ENCODE measurements around the gene RGS14. TPM values are rescaled to one million over a fixed set of nuclear protein-coding genes. Genes with fewer than 3 reads are reported as not detected.
A peak's percentile ranks its signal among the peaks of the same experiment; 100 is the strongest.

RGS14 gene
- total RNA-seq, 3 donors from 2014 or later: 11.1 to 15.2 (median 11.7) TPM

GRCh38 chr5:177378884-177379883, 21.5 kb downstream of the RGS14 start:
- TF ChIP-seq CTCF (IDR thresholded peaks at IDR 0.05): no peak
- no peak overlapping the region for H3K4me3 ChIP-seq
- ATAC-seq (peak; percentile 38), DNase-seq (no peak)
- no peaks in the 10 kb centered on the region for H3K4me1 ChIP-seq (ENCODE audit: low read depth)
- intact Hi-C loops (cut with DNase I, micrococcal nuclease): no loop called here
- no peaks in the 10 kb centered on the region for H3K9me3 ChIP-seq
- no peaks in the 10 kb centered on the region for H3K36me3 ChIP-seq (ENCODE audit: low read depth)

DNA sequence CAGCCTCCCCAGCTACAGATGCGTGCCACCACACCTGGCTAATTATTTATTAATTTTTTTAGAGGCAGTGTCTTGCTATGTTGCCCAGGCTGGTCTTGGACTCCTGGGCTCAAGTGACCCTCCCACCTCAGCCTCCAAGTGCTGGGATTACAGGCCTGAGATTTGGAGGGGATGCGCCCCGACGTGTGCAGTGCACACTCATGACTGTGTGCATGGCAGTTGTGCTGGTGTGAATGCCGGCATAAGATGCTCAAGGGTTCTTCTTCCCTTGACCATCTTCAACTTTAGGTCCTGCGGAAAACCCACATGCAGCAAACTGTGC, 23.0 kb downstream of the RGS14 start:
- no peak for TF ChIP-seq CTCF (IDR thresholded peaks at IDR 0.05)
- intact Hi-C loops (cut with DNase I, micrococcal nuclease): no loop called here
- Histone ChIP-seq H3K36me3 (ENCODE audit: low read depth) (no peaks in the 10 kb centered on the region), H3K9me3 (no peaks in the 10 kb centered on the region), H3K4me3 (no peak overlapping the region), H3K4me1 (ENCODE audit: low read depth) (no peaks in the 10 kb centered on the region)
- ATAC-seq: no peak
- no peak for DNase-seq

DNA sequence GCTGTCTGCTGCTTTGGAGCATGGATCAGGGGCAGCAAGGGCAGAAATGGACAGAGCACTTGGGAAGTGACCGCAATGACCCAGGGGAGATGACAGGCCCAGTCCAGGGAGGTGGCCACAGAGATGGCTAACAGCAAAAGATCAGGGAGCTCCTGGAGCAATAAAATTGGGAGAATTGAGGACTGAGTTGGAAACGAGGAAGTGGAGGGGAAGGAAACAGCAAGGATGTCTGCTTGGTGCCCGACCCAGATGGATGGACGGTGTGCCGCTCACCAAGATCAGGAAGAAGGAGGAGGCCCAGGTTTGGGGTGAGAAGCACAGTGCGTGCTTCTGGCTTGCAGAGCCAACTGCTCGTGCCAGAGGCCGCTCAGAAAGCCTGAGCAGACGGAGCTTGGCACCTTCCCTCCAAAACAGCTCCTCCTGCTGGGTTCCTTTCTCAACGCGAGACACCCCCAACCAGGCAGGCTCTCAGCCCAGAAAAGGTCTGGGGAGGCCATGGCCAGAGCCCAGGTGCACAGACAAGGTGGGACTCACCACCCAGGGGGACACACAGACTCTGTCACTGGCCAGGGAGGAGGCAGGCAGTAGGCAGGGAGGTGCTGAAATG, 24.8 kb downstream of the RGS14 start:
- no peaks in the 10 kb centered on the region for H3K36me3 ChIP-seq (ENCODE audit: low read depth)
- no peaks in the 10 kb centered on the region for H3K9me3 ChIP-seq
- intact Hi-C loops (cut with DNase I, micrococcal nuclease): no loop called here
- ATAC-seq (peak; percentile 54), DNase-seq (no peak)
- H3K4me3 ChIP-seq: no peak overlapping the region
- H3K4me1 ChIP-seq (ENCODE audit: low read depth): no peaks in the 10 kb centered on the region
- TF ChIP-seq CTCF (IDR thresholded peaks at IDR 0.05): no peak

DNA sequence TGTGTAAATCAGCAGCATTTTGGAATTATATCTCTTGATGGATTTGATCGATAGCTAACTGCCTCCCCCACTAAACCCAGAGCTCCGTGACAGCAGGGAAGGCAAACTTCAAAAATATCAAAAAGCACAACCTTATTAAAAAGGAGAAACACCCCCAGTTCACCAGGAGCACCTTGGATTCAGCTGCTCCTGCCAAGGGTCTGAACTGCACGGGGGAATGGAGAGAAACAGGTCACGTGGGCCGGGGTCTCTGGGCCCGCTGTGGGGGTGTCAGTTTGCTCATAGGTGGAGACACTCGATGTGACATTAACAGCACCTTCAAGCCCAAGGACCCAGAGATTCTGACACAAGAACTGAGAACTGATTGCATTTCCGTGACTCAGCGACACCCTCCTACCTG, 25.5 kb downstream of the RGS14 start:
- ATAC-seq (no peak), DNase-seq (no peak)
- no peak for TF ChIP-seq CTCF (IDR thresholded peaks at IDR 0.05)
- intact Hi-C loops (cut with DNase I, micrococcal nuclease): no loop called here
- no peak overlapping the region for H3K4me3 ChIP-seq
- no peaks in the 10 kb centered on the region for H3K4me1 ChIP-seq (ENCODE audit: low read depth)
- no peaks in the 10 kb centered on the region for H3K36me3 ChIP-seq (ENCODE audit: low read depth)
- H3K9me3 ChIP-seq: no peaks in the 10 kb centered on the region

DNA sequence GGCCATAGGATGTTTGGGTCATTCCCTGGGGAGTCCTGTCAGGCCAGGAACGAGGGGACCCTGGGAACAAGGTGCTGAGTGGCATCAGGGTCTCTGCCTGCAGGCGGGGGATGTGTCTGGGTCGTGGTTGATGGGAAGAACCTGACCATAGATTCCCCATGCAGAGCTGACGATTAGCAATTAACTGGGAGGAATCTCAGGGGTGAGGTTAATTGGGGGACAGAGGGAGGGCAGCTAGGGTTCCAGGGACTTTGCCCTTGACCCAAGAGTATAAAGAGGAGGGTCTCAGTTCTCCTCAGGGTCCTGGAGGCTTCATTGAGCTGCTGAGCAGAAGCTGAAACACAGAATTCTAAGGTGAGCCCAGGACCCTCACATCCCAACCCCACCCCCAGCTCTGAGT, 26.4 kb downstream of the RGS14 start, which contains the start of gene SLC34A1:
SLC34A1 (plus strand) TSS at position 301 of the 400 bp plus-strand sequence. CDS start 1,308 bp downstream, outside the sequence.
- H3K4me3 ChIP-seq: no peak within 1 kb of the TSS
- intact Hi-C loops (cut with DNase I, micrococcal nuclease): no loop called here
- no peaks in the 10 kb centered on the region for H3K4me1 ChIP-seq (ENCODE audit: low read depth)
- DNase-seq (no peak), ATAC-seq (no peak)
- no peaks in the 10 kb centered on the region for H3K36me3 ChIP-seq (ENCODE audit: low read depth)
- no peaks in the 10 kb centered on the region for H3K9me3 ChIP-seq
- TF ChIP-seq CTCF (IDR thresholded peaks at IDR 0.05): no peak
